CD14-positive monocyte (primary cell): ENCODE results near the gene SASH1. TPM values are rescaled to one million over a fixed set of nuclear protein-coding genes. Genes with fewer than 3 reads are reported as not detected.

Experiments used
- DNase-seq, 3 donors: peaks; one replicate each; pipeline ENCODE4 v3.0.0-alpha.2; 2011 to 2022
- H2AFZ ChIP-seq: 2 replicates; pipeline ENCODE4 v1.6.0; 2012; ENCODE audit warnings: mild to moderate bottlenecking, low read depth, low read length, inconsistent platforms; ENCODE audit not compliant: insufficient read depth, poor library complexity, severe bottlenecking
- H3K27ac ChIP-seq, 2 donors: 1 replicate in 1 of 2; 2 replicates in 1 of 2; pipeline ENCODE4 v1.5.1; 2012 to 2013; ENCODE audit warnings: low read length in 2 of 2, control low read depth in 1 of 2, inconsistent platforms in 1 of 2, low read depth in 1 of 2, mild to moderate bottlenecking in 1 of 2
- H3K27me3 ChIP-seq, 2 donors: one replicate each; pipeline versions ENCODE4 v1.6.0 to v1.6.1; 2011 to 2013; ENCODE audit warnings: low read length in 2 of 2; ENCODE audit not compliant: control insufficient read depth in 2 of 2, insufficient read depth in 2 of 2
- H3K36me3 ChIP-seq, 2 donors: replicated peaks in 1 of 2; 1 replicate in 1 of 2; 2 replicates in 1 of 2; pipeline versions ENCODE4 v1.5.1 to v1.6.1; 2012 to 2013; ENCODE audit warnings: low read length in 2 of 2, control low read depth in 1 of 2, inconsistent platforms in 1 of 2, mild to moderate bottlenecking in 1 of 2; ENCODE audit not compliant: insufficient read depth in 2 of 2, control insufficient read depth in 1 of 2
- H3K4me1 ChIP-seq, 2 donors: 1 replicate in 1 of 2; 2 replicates in 1 of 2; pipeline versions ENCODE4 v1.5.1 to v1.6.1; 2012 to 2013; ENCODE audit warnings: low read length in 2 of 2, control low read depth in 1 of 2, inconsistent platforms in 1 of 2, mild to moderate bottlenecking in 1 of 2, moderate library complexity in 1 of 2; ENCODE audit not compliant: insufficient read depth in 2 of 2, control insufficient read depth in 1 of 2
- H3K4me2 ChIP-seq: replicated peaks from 2 replicates; pipeline ENCODE3; 2012; ENCODE audit warnings: low read length, moderate library complexity, mild to moderate bottlenecking; ENCODE audit not compliant: poor library complexity, severe bottlenecking; ENCODE audit errors: extremely low read depth
- H3K4me3 ChIP-seq, 3 experiments: fragments of 200-600 bp in 1 of 3; sonication (generic) in 1 of 3; replicated peaks in 1 of 3; 1 replicate in 2 of 3; 2 replicates in 1 of 3; pipeline ENCODE4 v1.5.1; 2011 to 2013; ENCODE audit warnings: low read length in 3 of 3, mild to moderate bottlenecking in 3 of 3, control low read depth in 2 of 3, low read depth in 2 of 3, inconsistent platforms in 1 of 3, moderate library complexity in 1 of 3
- H3K79me2 ChIP-seq: 2 replicates; pipeline ENCODE4 v1.6.0; 2012; ENCODE audit warnings: mild to moderate bottlenecking, control low read depth, inconsistent platforms, low read length, moderate library complexity; ENCODE audit not compliant: insufficient read depth
- H3K9ac ChIP-seq: 2 replicates; pipeline ENCODE4 v1.6.0; 2017; ENCODE audit warnings: low read length, mild to moderate bottlenecking; ENCODE audit not compliant: insufficient read depth, poor library complexity, severe bottlenecking
- H3K9me3 ChIP-seq, 2 donors: replicated peaks in 1 of 2; 1 replicate in 1 of 2; 2 replicates in 1 of 2; pipeline versions ENCODE4 v1.5.1 to v1.6.1; 2012 to 2013; ENCODE audit warnings: low read length in 2 of 2, control low read depth in 1 of 2; ENCODE audit not compliant: control insufficient read depth in 1 of 2, insufficient read depth in 1 of 2
- H4K20me1 ChIP-seq: 2 replicates; pipeline ENCODE4 v1.6.0; 2012; ENCODE audit warnings: mild to moderate bottlenecking, low read length, control low read depth, moderate library complexity; ENCODE audit not compliant: insufficient read depth
- H3K27ac Mint-ChIP-seq, 7 donors: one replicate each; pipeline ENCODE4 v1.8.0; 2020; ENCODE audit warnings: mild to moderate bottlenecking in 7 of 7, mixed read lengths in 7 of 7, moderate library complexity in 6 of 7, inconsistent platforms in 2 of 7
- H3K27me3 Mint-ChIP-seq, 3 donors: one replicate each; pipeline ENCODE4 v1.8.0; 2021 to 2022; ENCODE audit warnings: low read depth in 3 of 3, mild to moderate bottlenecking in 3 of 3, mixed read lengths in 3 of 3, moderate library complexity in 3 of 3, inconsistent platforms in 1 of 3
- H3K36me3 Mint-ChIP-seq, 2 donors: one replicate each; pipeline ENCODE4 v1.8.0; 2020; ENCODE audit warnings: mixed read lengths in 2 of 2, inconsistent platforms in 1 of 2, mild to moderate bottlenecking in 1 of 2
- H3K4me1 Mint-ChIP-seq: one replicate; pipeline ENCODE4 v1.8.0; 2020; ENCODE audit warnings: mild to moderate bottlenecking, mixed read lengths
- H3K4me3 Mint-ChIP-seq, 2 donors: one replicate each; pipeline ENCODE4 v1.8.0; 2020; ENCODE audit warnings: mild to moderate bottlenecking in 2 of 2, mixed read lengths in 2 of 2, moderate library complexity in 1 of 2
- H3K9me3 Mint-ChIP-seq, 7 donors: one replicate each; pipeline ENCODE4 v1.8.0; 2020 to 2022; ENCODE audit warnings: mixed read lengths in 7 of 7, mild to moderate bottlenecking in 6 of 7, moderate library complexity in 6 of 7, inconsistent platforms in 2 of 7
- WGBS: methylation state at CpG from one replicate; pipeline ENCODE4 v1.1.5; 2013; ENCODE audit warnings: missing lambda C conversion rate; ENCODE audit not compliant: insufficient coverage; 5-methylcytosine and 5-hydroxymethylcytosine counted together
- intact Hi-C, 2 donors: fragments of 100-400 bp; cut with micrococcal nuclease; formaldehyde crosslinking; loops; one replicate each; pipeline versions ENCODE4 v1.15.0 to v1.15.1; 2023
- polyA plus RNA-seq, 3 donors: library from polyadenylated mRNA; depleted of rRNA in 1 of 3; unstranded in 2 of 3; stranded (reverse) in 1 of 3; fragments of 300-500 nt in 2 of 3; fragments of >200 nt in 1 of 3; fragmentation: Illumina TruSeq in 2 of 3; gene quantifications; 1 replicate in 2 of 3; 2 replicates in 1 of 3; pipeline ENCODE4 v1.2.3, GENCODE V29; 2012 to 2021
- TF ChIP-seq, protein P1 (sequence below): fragments of 200-600 bp; IDR thresholded peaks from one replicate; pipeline ENCODE4 v1.8.0; 2022; ENCODE audit warnings: antibody characterized with exemption, mild to moderate bottlenecking

The SASH1 gene
- polyA plus RNA-seq, 3 donors = 0.90 to 5.1 (median 4.7) TPM

DNA sequence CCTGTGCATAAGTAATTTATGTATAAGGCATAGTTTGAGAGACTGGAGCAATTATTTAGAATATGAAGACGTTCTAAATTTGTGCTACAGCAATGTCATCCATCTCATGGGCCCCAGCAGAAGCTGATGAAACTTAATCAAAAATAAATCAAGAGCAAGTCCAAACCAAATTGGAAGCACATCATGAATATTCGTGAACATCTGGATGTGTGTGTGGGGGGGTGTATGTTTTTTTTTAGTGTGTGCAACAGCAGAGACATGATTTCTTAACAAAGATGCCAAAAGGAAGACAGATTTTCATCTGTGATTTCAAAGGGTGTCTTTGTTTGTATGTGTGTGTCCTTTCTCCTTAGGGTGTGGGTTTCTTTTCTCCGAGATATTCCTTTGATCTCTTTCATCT, 58.9 kb downstream of the SASH1 start:
- H3K27ac Mint-ChIP-seq = no peak overlapping the region
- H3K27me3 Mint-ChIP-seq = peaks cover 11 to 16% (median 14%) of the 10 kb centered on the region in 3 donors
- Histone ChIP-seq H3K4me1 (no peaks in the 10 kb centered on the region), H3K9ac (no peak overlapping the region), H3K36me3 (no peaks in the 10 kb centered on the region), H4K20me1 (no peaks in the 10 kb centered on the region), H3K79me2 (no peaks in the 10 kb centered on the region), H3K4me2 (no peak overlapping the region), H2AFZ (no peak overlapping the region), H3K4me3 (no peak overlapping the region), H3K27ac (no peak overlapping the region), H3K27me3 (peaks cover 0 to 3% of the 10 kb centered on the region in 2 donors), H3K9me3 (no peaks in the 10 kb centered on the region)
- H3K4me1 Mint-ChIP-seq = no peaks in the 10 kb centered on the region
- H3K4me3 Mint-ChIP-seq = no peak overlapping the region
- TF ChIP-seq, protein P1, sequence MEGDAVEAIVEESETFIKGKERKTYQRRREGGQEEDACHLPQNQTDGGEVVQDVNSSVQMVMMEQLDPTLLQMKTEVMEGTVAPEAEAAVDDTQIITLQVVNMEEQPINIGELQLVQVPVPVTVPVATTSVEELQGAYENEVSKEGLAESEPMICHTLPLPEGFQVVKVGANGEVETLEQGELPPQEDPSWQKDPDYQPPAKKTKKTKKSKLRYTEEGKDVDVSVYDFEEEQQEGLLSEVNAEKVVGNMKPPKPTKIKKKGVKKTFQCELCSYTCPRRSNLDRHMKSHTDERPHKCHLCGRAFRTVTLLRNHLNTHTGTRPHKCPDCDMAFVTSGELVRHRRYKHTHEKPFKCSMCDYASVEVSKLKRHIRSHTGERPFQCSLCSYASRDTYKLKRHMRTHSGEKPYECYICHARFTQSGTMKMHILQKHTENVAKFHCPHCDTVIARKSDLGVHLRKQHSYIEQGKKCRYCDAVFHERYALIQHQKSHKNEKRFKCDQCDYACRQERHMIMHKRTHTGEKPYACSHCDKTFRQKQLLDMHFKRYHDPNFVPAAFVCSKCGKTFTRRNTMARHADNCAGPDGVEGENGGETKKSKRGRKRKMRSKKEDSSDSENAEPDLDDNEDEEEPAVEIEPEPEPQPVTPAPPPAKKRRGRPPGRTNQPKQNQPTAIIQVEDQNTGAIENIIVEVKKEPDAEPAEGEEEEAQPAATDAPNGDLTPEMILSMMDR = no peak
- no peaks in the 10 kb centered on the region for H3K36me3 Mint-ChIP-seq
- 100% methylated on average over 1 of the region's 3 CpGs for WGBS
- intact Hi-C loops = no loop called here
- no peaks in the 10 kb centered on the region for H3K9me3 Mint-ChIP-seq
- DNase-seq = no peak

DNA sequence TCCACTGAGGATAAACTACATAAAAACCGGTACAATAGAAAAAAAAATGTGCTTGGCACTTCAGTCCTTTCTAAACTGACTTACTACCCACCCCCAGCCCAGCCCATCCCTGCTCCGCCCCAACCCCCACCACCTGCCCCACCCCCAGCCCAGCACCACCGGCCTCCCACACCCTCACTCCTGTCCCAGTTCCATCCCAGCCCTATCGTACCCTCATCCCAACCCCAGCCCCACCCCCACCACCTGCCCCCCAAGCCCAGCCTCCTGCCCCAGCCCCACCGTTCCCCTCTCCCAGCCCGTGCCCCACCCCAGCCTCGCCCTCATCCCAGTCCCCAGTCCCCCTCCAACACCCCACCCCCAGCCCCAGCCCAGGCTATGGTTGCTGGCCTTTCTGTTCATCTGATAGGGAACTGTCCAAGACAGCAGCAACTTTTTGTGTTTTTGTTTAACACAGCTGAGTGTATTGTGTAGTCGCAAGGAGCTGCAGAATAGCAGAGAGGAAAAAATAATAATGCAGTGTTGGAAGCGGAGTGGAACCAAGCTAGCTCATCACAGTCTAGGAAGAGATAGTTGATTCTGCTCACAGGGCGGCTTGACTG, 61.9 kb downstream of the SASH1 start:
- Histone ChIP-seq H3K4me2 (no peak overlapping the region), H3K27me3 (peaks cover 0 to 3% of the 10 kb centered on the region in 2 donors), H3K4me3 (no peak overlapping the region), H3K79me2 (no peaks in the 10 kb centered on the region), H3K36me3 (no peaks in the 10 kb centered on the region), H2AFZ (no peak overlapping the region), H4K20me1 (no peaks in the 10 kb centered on the region), H3K9ac (no peak overlapping the region), H3K4me1 (no peaks in the 10 kb centered on the region), H3K27ac (no peak overlapping the region), H3K9me3 (no peaks in the 10 kb centered on the region)
- H3K4me3 Mint-ChIP-seq = no peak overlapping the region
- peaks cover 11 to 17% (median 14%) of the 10 kb centered on the region in 3 donors for H3K27me3 Mint-ChIP-seq
- no peak for DNase-seq
- no peaks in the 10 kb centered on the region for H3K36me3 Mint-ChIP-seq
- TF ChIP-seq, protein P1 = no peak
- no peaks in the 10 kb centered on the region for H3K9me3 Mint-ChIP-seq
- no peak overlapping the region for H3K27ac Mint-ChIP-seq
- H3K4me1 Mint-ChIP-seq = no peaks in the 10 kb centered on the region
- 92% methylated on average over 2 of the region's 10 CpGs for WGBS
- intact Hi-C loops = no loop called here
